DOHH2 (cell line): ENCODE data around the gene PCBP3.

Experiments
- H3F3A ChIP-seq: fragments of 200-600 bp; sonication (generic), shearing (Covaris generic); 2 replicates; pipeline ENCODE4 v1.6.0; 2016; ENCODE audit warnings: antibody characterized with exemption, mild to moderate bottlenecking; ENCODE audit not compliant: control insufficient read depth, insufficient read depth
- H3K27ac ChIP-seq: fragments of 200-600 bp; sonication (generic); 2 replicates; pipeline ENCODE4 v1.5.1; 2014; ENCODE audit warnings: low read depth, mild to moderate bottlenecking, low read length, moderate library complexity
- H3K27me3 ChIP-seq: fragments of 200-600 bp; sonication (generic); 2 replicates; pipeline ENCODE4 v1.6.1; 2014; ENCODE audit warnings: mild to moderate bottlenecking, low read length, mixed read lengths; ENCODE audit not compliant: control insufficient read depth
- H3K36me3 ChIP-seq: fragments of 200-600 bp; sonication (generic); 2 replicates; pipeline ENCODE4 v1.6.1; 2014; ENCODE audit warnings: mild to moderate bottlenecking, low read length, moderate library complexity, mixed read lengths; ENCODE audit not compliant: control insufficient read depth
- H3K4me1 ChIP-seq: fragments of 200-600 bp; sonication (generic); 2 replicates; pipeline ENCODE4 v1.6.1; 2014; ENCODE audit warnings: mild to moderate bottlenecking, low read length, mixed read lengths; ENCODE audit not compliant: control insufficient read depth
- H3K4me2 ChIP-seq: fragments of 200-600 bp; sonication (generic); 2 replicates; pipeline ENCODE4 v1.6.0; 2014; ENCODE audit warnings: mild to moderate bottlenecking, low read length, moderate library complexity
- H3K4me3 ChIP-seq: fragments of 200-600 bp; sonication (generic); 2 replicates; pipeline ENCODE4 v1.5.1; 2014; ENCODE audit warnings: mild to moderate bottlenecking, low read length, mixed read lengths
- H3K79me2 ChIP-seq: fragments of 200-600 bp; sonication (generic); 2 replicates; pipeline ENCODE4 v1.6.1; 2014; ENCODE audit warnings: mild to moderate bottlenecking, low read length, mixed read lengths; ENCODE audit not compliant: control insufficient read depth
- H3K9me2 ChIP-seq: fragments of 200-600 bp; sonication (generic); replicated peaks from 2 replicates; pipeline ENCODE4 v1.6.1; 2014; ENCODE audit warnings: mild to moderate bottlenecking, low read length, mixed read lengths; ENCODE audit not compliant: control insufficient read depth
- H3K9me3 ChIP-seq: fragments of 200-600 bp; sonication (generic); 2 replicates; pipeline ENCODE4 v1.6.1; 2014; ENCODE audit warnings: antibody characterized with exemption, low read length, mixed read lengths; ENCODE audit not compliant: control insufficient read depth, insufficient read depth
- H4K20me1 ChIP-seq: fragments of 200-600 bp; sonication (generic); 2 replicates; pipeline ENCODE4 v1.6.0; 2014; ENCODE audit warnings: low read depth, mild to moderate bottlenecking, antibody characterized with exemption, low read length, moderate library complexity; ENCODE audit not compliant: control insufficient read depth, insufficient read depth
- CTCF ChIP-seq: fragments of 200-600 bp; sonication (generic); IDR thresholded peaks from one replicate; pipeline ENCODE4 v1.5.1; 2014; ENCODE audit warnings: antibody characterized with exemption, mild to moderate bottlenecking, low read depth, low read length; ENCODE audit not compliant: poor library complexity, severe bottlenecking
- EZH2phosphoT487 ChIP-seq: fragments of 200-600 bp; sonication (generic); IDR thresholded peaks from 2 replicates; pipeline ENCODE4 v1.6.1; 2017; ENCODE audit warnings: borderline replicate concordance, mild to moderate bottlenecking, antibody characterized with exemption, low read length, moderate library complexity, mixed read lengths

The PCBP3 gene

GRCh38 chr21:45962531-45963231 is 319.2 kb downstream of the PCBP3 start:
- Histone ChIP-seq H3K27me3 (peaks cover 5% of the 10 kb centered on the region; the same call in 1 of the 2 replicates), H3K36me3 (no peaks in the 10 kb centered on the region), H4K20me1 (no peaks in the 10 kb centered on the region), H3K9me3 (0 out of 2 replicates have a peak, but pooled peaks cover 6% of the 10 kb centered on the region), H3K4me1 (no peaks in the 10 kb centered on the region), H3K4me3 (no peak overlapping the region), H3K9me2 (no peaks in the 10 kb centered on the region), H3K27ac (no peak overlapping the region), H3F3A (no peaks in the 10 kb centered on the region), H3K4me2 (no peak overlapping the region), H3K79me2 (no peaks in the 10 kb centered on the region)
- TF ChIP-seq CTCF: no peak

- H4K20me1 ChIP-seq: no peaks in the 10 kb centered on the region
- no peak overlapping the region for H3K4me3 ChIP-seq
- H3K27me3 ChIP-seq: peaks cover 5% of the 10 kb centered on the region; the same call in 1 of the 2 replicates
- H3K9me3 ChIP-seq: 0 out of 2 replicates have a peak, but pooled peaks cover 6% of the 10 kb centered on the region
- H3K36me3 ChIP-seq: no peaks in the 10 kb centered on the region
- H3K4me2 ChIP-seq: no peak overlapping the region
- no peaks in the 10 kb centered on the region for H3F3A ChIP-seq
- H3K9me2 ChIP-seq: no peaks in the 10 kb centered on the region
- H3K79me2 ChIP-seq: no peaks in the 10 kb centered on the region
- no peaks in the 10 kb centered on the region for H3K4me1 ChIP-seq
- H3K27ac ChIP-seq: no peak overlapping the region
- TF ChIP-seq CTCF: no peak
- TF ChIP-seq EZH2phosphoT487: no peak
These were observed 319.7 kb downstream of the PCBP3 start for GRCh38 chr21:45963232-45963570.

GRCh38 chr21:45964649-45965048 is 321.1 kb downstream of the PCBP3 start:
- Histone ChIP-seq H3F3A (no peaks in the 10 kb centered on the region), H3K9me3 (0 out of 2 replicates have a peak, but pooled peaks cover 6% of the 10 kb centered on the region), H3K36me3 (no peaks in the 10 kb centered on the region), H4K20me1 (no peaks in the 10 kb centered on the region), H3K27ac (no peak overlapping the region), H3K9me2 (no peaks in the 10 kb centered on the region), H3K4me3 (no peak overlapping the region), H3K27me3 (no peaks in the 10 kb centered on the region), H3K4me1 (no peaks in the 10 kb centered on the region), H3K79me2 (no peaks in the 10 kb centered on the region), H3K4me2 (no peak overlapping the region)
- no peak for TF ChIP-seq CTCF
- TF ChIP-seq EZH2phosphoT487: no peak
